Measurements from ENCODE around the gene EMP2.

GRCh38 chr16:10539793-10540192 lies 40.6 kb downstream of the EMP2 start:
- TF ChIP-seq CTCF (IDR thresholded peaks at IDR 0.05) (no peak), EP300 (IDR thresholded peaks at IDR 0.05) (no peak), POLR2A (IDR thresholded peaks at IDR 0.05) (no peak)
